Measurements from ENCODE around the gene PCDH12.
"Not testable (repeated sequence)": the region's sequence is repeated elsewhere in the genome, so short reads cannot be mapped to it uniquely, and the experiment has no call there.

The PCDH12 gene

GRCh38 chr5:141940695-141941271 lies 17.2 kb downstream of the PCDH12 start:
- peak; percentile 47 for DNase-seq (ENCODE audit: low spot score)

- DNase-seq (ENCODE audit: low spot score), result no peak
These were observed 22.5 kb downstream of the PCDH12 start for GRCh38 chr5:141935538-141935937.

- DNase-seq (ENCODE audit: low spot score), result no peak
These were observed 23.7 kb downstream of the PCDH12 start for GRCh38 chr5:141934099-141934844.

GRCh38 chr5:141933151-141933550 lies 24.9 kb downstream of the PCDH12 start:
- DNase-seq (ENCODE audit: low spot score), result no peak

DNA sequence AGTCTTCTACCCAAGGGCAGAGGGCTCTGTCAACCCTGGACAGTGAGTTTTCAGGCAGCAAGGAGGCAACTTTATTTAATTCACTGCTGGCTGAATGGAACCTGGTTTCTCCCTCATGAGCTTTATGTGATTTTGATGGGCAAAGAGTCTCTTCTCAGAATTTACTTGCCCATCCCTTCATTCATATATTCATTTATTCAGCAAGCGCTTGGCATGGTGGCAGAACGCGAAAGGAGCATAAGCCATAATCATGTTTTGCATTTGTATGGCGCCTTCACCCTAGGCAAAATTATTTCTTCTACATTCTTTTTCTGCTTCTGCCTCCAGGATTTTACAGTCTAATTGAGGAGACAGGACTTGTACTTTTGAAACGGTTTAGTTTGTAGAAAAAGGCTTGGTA lies 26.3 kb downstream of the PCDH12 start:
- no peak for DNase-seq (ENCODE audit: low spot score)

- no peak for DNase-seq (ENCODE audit: low spot score)
These were observed 28.5 kb downstream of the PCDH12 start for GRCh38 chr5:141929398-141930058.

GRCh38 chr5:141928051-141928450 lies 30.0 kb downstream of the PCDH12 start:
- no peak for DNase-seq (ENCODE audit: low spot score)

DNA sequence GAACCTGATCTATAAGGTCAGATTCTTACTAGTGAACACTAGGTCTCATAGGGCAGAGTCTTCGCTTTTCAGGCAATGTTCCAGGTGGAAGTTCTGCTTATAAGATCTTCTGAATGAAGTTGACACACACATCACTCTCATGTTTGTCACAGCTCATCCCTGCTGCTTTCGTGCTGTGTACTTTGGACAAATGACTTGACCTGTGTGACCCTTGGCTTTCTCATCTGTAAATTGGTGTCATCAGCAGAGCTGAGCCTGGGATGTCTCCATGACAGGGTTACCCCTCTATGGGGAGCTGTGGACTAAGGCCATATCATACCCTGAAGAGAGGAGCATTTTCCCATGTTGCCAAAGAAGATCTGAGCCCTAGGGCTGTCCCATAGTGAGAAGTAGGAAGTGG lies 31.6 kb downstream of the PCDH12 start:
- DNase-seq (ENCODE audit: low spot score), result no peak

DNA sequence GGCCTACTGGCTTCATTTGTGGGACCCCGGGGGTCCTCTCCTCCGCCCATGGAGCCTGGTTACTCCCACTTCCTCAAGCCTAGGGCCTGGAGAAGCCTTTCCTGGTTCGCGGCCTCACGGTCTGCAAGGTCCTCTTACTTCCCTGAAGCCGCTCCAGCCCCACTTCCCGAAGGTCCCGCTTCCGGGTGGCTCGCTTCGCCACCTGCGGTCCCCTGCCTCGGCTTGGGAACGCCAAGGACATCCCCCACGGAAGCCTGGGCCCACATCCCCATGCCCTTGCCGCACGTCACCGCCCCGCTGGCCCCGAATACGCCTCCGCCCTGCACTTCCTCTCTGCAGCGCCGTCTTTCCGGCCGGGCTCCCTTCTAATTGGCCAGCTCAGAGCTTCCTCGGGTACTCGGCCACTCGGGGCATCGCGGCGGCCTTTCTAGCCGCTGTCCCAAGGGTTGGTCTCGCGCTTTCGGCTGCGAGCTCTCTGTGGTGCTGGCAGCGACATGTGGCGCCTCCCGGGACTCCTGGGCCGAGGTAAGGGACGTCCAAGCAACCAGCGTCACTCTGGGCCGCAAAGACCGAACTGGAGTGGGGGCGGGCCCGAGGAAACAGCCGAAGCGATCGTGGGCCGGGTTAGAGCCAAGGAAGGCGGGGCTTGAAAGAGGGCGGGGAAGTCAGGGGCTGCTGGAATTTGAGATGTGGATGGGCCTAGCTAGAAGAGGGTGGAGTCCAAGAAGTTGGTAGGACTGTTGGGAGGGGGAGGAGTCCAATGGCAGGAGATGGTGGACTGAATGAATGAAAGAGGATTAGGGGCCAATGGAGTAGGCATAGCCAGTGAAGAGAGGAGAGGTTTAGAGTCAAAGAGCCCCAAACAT lies 34.3 kb downstream of the PCDH12 start, which contains the start of gene DELE1:
Gene DELE1, plus strand, starts transcription at position 424 of the 866 bp plus-strand sequence. Its CDS starts 71 bp downstream, at position 495.
- DNase-seq (ENCODE audit: low spot score), result peak; percentile 90

DNA sequence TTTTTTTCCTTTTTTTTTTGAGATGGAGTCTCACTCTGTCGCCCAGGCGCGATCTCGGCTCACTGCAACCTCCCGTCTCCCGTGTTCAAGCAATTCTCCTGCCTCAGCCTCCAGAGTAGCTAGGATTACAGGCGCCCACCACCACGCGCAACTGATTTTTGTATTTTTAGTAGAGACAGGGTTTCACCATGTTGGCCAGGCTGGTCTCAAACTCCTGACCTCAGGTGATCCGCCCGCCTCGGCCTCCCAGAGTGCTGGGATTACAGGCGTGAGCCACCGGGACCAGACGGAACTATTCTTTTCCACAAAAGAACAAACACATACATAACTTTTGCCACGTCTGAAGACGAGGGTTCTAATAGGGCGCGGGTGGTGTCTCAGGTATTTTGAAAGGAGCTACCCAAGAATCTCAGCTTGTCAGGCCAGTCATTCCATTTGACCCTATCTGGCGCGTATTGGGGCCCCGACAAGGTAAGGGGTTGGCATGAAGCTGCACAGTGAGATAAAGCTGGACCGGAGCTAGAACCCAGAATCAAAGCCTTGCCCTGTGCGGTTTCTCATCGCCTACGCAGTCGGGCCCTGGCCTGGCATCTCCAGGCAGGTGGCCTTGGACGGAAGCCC lies 35.1 kb downstream of the PCDH12 start:
- DNase-seq (ENCODE audit: low spot score), result not testable (repeated sequence)

DNA sequence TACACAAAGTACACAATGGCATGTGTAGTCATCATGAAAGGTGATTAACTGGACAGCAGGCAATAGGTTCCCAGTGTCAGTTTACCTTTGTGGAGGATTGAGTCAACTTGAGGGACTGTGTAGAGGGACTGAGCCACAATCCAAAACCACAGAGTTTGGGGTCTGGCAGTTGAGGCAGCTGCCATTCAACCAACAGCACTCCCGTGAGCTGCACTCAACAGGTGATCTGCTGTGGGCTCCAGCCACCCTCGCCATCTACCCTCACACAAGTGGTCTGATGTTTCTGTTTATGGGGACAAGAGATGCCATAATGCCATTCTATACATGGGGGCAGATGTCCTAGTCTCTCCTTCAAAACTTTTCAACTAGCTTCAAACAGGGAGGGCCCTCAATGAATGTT lies 37.2 kb downstream of the PCDH12 start:
- no peak for DNase-seq (ENCODE audit: low spot score)

GRCh38 chr5:141919218-141920119 lies 38.5 kb downstream of the PCDH12 start:
- no peak for DNase-seq (ENCODE audit: low spot score)

DNA sequence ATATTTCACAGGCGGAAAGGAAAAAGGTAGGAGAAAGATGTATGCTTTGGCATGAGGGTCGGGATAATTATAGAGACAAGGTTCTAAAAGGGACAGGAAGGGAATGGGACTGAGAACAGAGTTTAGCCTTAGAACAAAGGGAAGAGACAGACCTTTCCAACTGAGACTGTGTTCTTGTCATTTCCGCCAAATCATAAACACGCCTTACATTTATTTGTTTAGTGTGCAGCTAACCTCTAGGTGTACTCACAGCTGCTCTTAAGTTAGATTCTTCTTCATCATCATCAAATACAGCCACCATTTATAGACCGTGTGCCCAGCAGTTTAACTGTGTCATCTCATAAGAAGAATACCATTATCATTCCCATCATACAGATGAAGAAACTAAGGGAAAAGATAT lies 40.2 kb downstream of the PCDH12 start:
- DNase-seq (ENCODE audit: low spot score), result no peak

DNA sequence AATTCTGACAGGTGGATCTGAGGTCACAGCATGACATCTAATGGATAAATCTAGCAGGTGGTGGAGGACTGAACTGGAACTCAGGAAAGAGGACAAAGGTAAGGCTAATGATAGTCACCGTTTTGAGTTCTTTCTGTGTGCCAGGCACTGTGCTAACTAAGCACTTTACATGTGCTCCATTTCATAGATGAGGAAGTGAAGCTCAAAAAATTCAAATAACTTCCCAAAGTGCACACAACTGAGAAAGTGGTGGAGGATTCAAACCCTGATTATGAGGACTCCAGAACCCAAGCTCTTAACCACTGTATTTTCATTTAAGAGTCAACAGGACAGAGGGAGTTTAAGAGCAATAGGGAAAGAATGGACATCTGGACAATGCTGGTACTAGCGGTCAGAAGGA lies 41.5 kb downstream of the PCDH12 start:
- DNase-seq (ENCODE audit: low spot score), result no peak

DNA sequence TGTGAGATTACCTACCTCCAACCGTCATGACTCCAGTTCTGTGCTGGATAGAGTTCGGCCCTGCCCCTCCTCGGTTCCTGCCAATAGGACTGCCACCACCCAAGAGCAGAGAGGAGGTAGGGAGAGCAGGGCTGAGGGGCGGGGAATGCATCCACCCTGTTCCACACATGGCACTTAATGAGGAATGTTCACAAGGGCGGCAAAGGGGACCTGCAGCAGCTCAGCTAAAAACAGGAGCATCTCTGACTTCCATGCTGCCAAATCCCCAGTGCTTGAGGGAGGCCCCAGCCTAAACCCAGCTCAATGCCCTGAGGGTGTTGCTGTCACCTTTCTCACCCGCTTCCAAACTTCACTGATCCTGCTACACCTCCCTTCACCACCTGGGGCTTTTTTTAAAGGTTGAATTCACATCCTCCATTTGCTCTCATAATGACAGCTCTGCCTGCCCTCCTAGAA lies 42.1 kb downstream of the PCDH12 start:
- DNase-seq (ENCODE audit: low spot score), result no peak

- no peak for DNase-seq (ENCODE audit: low spot score)
These were observed 43.2 kb downstream of the PCDH12 start for GRCh38 chr5:141914797-141915196.

DNA sequence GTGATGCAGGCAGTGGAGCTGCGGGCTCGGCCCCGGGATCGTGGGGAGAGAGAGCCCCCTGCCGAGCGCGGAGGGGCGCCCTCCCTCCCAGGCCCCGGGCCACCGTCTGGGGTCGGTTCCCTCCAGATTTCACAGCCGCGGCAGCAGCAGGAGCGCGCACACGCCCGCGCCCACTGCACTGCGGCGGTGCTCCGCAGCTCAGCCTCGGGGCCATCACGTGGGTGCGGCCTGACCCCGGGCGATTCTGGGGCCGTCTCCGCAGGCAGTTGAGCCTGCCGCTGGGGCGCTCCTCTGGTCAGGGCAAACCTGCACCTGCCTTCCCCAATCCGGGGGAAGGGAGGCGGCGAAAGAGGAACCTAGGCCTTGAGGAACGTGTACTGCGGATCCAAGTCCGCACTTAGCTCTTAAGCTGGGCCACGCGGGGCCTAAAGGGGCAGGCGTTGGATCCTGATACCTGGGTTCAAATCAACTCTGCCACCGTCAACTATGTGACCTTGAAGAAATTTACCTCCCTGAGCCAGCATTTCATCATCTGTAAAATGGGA lies 43.7 kb downstream of the PCDH12 start:
- peak; percentile 53 for DNase-seq (ENCODE audit: low spot score)

- peak; percentile 22 for DNase-seq (ENCODE audit: low spot score)
These were observed 44.3 kb downstream of the PCDH12 start for GRCh38 chr5:141913560-141914198.

DNA sequence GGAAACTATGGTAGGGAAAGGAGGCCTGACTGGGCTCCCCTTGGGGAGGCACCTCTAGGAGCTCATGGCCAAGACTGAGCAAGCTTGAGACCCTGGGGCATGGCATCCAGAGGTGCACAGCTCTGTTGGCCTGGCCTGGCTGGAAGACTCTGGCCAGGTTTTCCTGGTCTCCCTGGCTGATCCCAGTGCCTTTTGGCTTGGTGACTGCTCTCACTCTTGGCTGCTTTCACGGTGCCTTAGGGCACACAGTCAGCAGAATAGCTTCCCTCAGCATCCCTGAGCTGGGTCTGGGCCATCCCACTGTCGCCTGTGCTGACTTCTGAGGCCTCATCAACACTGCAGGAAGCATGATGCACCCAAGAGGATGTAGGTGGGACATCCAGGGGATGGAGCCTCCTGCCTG lies 47.7 kb downstream of the PCDH12 start:
- no peak for DNase-seq (ENCODE audit: low spot score)

DNA sequence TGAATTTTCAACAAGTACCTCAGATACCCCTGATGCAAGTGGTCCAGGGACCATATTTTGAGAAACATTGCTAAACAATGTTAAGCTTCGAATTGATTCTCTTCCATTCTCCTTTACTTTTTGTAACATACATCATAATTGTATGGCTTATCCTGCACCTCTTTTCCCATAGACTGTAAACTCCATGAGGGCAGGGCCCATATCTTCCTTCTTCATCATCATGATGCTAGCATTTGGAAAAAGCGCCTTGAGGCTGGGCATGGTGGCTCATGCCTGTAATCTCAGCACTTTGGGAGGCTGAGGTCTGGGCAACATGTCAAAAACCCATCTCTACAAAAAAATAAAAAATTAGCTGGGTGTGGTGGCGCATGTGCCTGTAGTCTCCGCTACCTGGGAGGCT lies 48.8 kb downstream of the PCDH12 start:
- no peak for DNase-seq (ENCODE audit: low spot score)
